A673 (cell line): ENCODE measurements around the gene TYW5. TPM values are rescaled to one million over a fixed set of nuclear protein-coding genes. Genes with fewer than 3 reads are reported as not detected.

Source experiments
- BruUV-seq: library from RNA; stranded (reverse); fragments of 400-500 nt; replicated peaks from 2 replicates; lab custom pipeline; 2021; lab: Mats Ljungman, UMichigan
- CTCF ChIA-PET: fragments of 300-600 bp; sonication (Branson Sonifier 250); formaldehyde crosslinking; loops from one replicate; lab custom pipeline; 2022; ENCODE audit warnings: antibody characterized with exemption; lab: Charles Lee
- POLR2A ChIA-PET: fragments of 300-600 bp; sonication (Branson Sonifier 250); formaldehyde crosslinking; loops from one replicate; lab custom pipeline; 2022; ENCODE audit warnings: antibody characterized with exemption; ENCODE audit not compliant: low non-redundant PET; lab: Charles Lee
- DNase-seq: peaks from one replicate; pipeline ENCODE4 v3.0.0-alpha.2; 2015; ENCODE audit warnings: low spot score
- H3K27ac ChIP-seq: fragments of 200-600 bp; sonication (generic); 2 replicates; pipeline ENCODE4 v1.5.1; 2016; ENCODE audit warnings: mixed run types, low read depth, mild to moderate bottlenecking, mixed read lengths, antibody characterized with exemption, low read length; ENCODE audit not compliant: poor library complexity, severe bottlenecking
- H3K27me3 ChIP-seq: fragments of 200-600 bp; sonication (generic); replicated peaks from 2 replicates; pipeline ENCODE4 v1.6.1; 2017; ENCODE audit warnings: mixed run types, low read depth, mild to moderate bottlenecking, mixed read lengths, antibody characterized with exemption, low read length; ENCODE audit not compliant: insufficient read depth, poor library complexity
- H3K36me3 ChIP-seq: fragments of 200-600 bp; sonication (generic); 2 replicates; pipeline ENCODE4 v1.6.1; 2016; ENCODE audit warnings: mixed run types, mild to moderate bottlenecking, mixed read lengths, antibody characterized with exemption, low read length; ENCODE audit not compliant: insufficient read depth, poor library complexity, severe bottlenecking
- H3K4me1 ChIP-seq: fragments of 200-600 bp; sonication (generic); 2 replicates; pipeline ENCODE4 v1.6.1; 2017; ENCODE audit warnings: mixed run types, mild to moderate bottlenecking, mixed read lengths, antibody characterized with exemption, low read length; ENCODE audit not compliant: insufficient read depth, poor library complexity, severe bottlenecking
- H3K4me3 ChIP-seq: fragments of 200-600 bp; sonication (generic); 2 replicates; pipeline ENCODE4 v1.5.1; 2016; ENCODE audit warnings: low read depth, mixed run types, mild to moderate bottlenecking, mixed read lengths, low read length; ENCODE audit not compliant: poor library complexity, severe bottlenecking
- H3K9me3 ChIP-seq: fragments of 200-600 bp; sonication (generic); 2 replicates; pipeline ENCODE4 v1.6.1; 2016; ENCODE audit warnings: mixed run types, low read depth, mild to moderate bottlenecking, mixed read lengths, antibody characterized with exemption, low read length; ENCODE audit not compliant: poor library complexity, severe bottlenecking
- EZH2 ChIP-seq: fragments of 200-600 bp; sonication (generic); IDR thresholded peaks from 2 replicates; pipeline ENCODE4 v1.6.1; 2017; ENCODE audit warnings: borderline replicate concordance, low read depth, mild to moderate bottlenecking, mixed read lengths, antibody characterized with exemption, low read length; ENCODE audit not compliant: poor library complexity, severe bottlenecking
- intact Hi-C: fragments of 100-400 bp; cut with micrococcal nuclease; formaldehyde crosslinking; loops from one replicate; pipeline ENCODE4 v1.10.0; 2022; ENCODE audit not compliant: unreplicated experiment
- total RNA-seq: library from RNA; stranded (reverse); gene quantifications from 2 replicates; pipeline ENCODE4 v1.2.3, GENCODE V29; 2021
- TF ChIP-seq, protein P1 (sequence below): fragments of 300-800, 200-600 bp; sonication (generic); conservative IDR thresholded peaks from 2 replicates; pipeline ENCODE4 v1.5.1; 2017; ENCODE audit warnings: low read depth, mild to moderate bottlenecking, antibody characterized with exemption, low read length, moderate library complexity, mixed read lengths

The TYW5 gene
- total RNA-seq, 1 experiment from 2014 or later: 6.9 TPM

DNA sequence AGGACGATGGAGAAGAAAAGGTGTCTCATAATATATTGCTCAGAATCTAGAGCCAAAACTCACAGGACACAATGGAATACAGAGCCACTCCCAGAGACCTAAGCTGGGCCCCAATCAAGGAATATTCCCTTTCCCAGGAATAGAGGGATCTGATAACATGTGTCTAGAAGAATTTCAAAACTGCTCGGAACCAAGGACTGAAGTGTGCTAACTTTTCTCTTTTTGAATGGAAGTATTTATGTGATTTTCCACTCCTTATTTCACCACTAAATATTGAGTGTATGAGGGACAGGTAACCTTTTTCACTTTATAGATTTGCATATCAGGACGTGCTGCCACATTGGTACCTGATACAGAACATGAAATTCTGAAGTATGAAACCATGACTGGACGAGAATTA is 53.3 kb downstream of the TYW5 start:
- no peaks in the 10 kb centered on the region for H3K36me3 ChIP-seq
- DNase-seq: no peak
- POLR2A ChIA-PET: interaction anchor here (0.5 kb wide), 1 partner anchor 632 kb away, joined by 4 read pairs; no protein-coding TSS in a partner anchor
- H3K27ac ChIP-seq: no peak overlapping the region
- CTCF ChIA-PET: interaction anchor here (0.6 kb wide), 1 partner anchor 38 kb away, joined by 3 read pairs; no protein-coding TSS in a partner anchor
- no peak overlapping the region for H3K4me3 ChIP-seq
- TF ChIP-seq EZH2: no peak
- TF ChIP-seq, protein P1, sequence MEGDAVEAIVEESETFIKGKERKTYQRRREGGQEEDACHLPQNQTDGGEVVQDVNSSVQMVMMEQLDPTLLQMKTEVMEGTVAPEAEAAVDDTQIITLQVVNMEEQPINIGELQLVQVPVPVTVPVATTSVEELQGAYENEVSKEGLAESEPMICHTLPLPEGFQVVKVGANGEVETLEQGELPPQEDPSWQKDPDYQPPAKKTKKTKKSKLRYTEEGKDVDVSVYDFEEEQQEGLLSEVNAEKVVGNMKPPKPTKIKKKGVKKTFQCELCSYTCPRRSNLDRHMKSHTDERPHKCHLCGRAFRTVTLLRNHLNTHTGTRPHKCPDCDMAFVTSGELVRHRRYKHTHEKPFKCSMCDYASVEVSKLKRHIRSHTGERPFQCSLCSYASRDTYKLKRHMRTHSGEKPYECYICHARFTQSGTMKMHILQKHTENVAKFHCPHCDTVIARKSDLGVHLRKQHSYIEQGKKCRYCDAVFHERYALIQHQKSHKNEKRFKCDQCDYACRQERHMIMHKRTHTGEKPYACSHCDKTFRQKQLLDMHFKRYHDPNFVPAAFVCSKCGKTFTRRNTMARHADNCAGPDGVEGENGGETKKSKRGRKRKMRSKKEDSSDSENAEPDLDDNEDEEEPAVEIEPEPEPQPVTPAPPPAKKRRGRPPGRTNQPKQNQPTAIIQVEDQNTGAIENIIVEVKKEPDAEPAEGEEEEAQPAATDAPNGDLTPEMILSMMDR: no peak
- no TSS peak for BruUV-seq
- intact Hi-C loops: no loop called here
- no peaks in the 10 kb centered on the region for H3K27me3 ChIP-seq
- H3K4me1 ChIP-seq: no peaks in the 10 kb centered on the region
- H3K9me3 ChIP-seq: no peaks in the 10 kb centered on the region

DNA sequence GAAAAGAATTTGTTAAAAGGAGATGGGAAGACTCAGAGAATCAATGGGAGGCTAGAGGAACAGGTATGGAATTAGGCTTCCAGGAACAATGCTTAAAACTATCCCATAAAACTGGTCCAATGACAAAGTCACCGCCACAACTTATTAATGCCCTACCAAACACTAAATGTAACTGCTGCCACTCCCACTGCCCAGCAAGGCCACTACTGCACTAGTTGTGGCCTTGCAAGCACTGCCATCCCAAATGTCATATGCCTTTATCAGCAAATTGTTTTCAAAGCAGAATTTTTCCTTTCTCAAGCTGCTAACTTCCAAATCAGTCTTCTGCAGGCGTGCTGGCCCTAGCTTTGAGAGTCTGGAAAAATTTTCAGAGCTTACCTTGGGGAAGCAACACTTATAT is 58.7 kb downstream of the TYW5 start:
- intact Hi-C loops: no loop called here
- TF ChIP-seq, protein P1: no peak
- TF ChIP-seq EZH2: no peak
- Histone ChIP-seq H3K27ac (no peak overlapping the region), H3K4me3 (no peak overlapping the region), H3K27me3 (no peaks in the 10 kb centered on the region), H3K4me1 (peaks cover 7% of the 10 kb centered on the region), H3K36me3 (no peaks in the 10 kb centered on the region), H3K9me3 (no peaks in the 10 kb centered on the region)
- no peak for DNase-seq
- CTCF ChIA-PET: no interaction called here
- POLR2A ChIA-PET: no interaction called here
- no TSS peak for BruUV-seq

DNA sequence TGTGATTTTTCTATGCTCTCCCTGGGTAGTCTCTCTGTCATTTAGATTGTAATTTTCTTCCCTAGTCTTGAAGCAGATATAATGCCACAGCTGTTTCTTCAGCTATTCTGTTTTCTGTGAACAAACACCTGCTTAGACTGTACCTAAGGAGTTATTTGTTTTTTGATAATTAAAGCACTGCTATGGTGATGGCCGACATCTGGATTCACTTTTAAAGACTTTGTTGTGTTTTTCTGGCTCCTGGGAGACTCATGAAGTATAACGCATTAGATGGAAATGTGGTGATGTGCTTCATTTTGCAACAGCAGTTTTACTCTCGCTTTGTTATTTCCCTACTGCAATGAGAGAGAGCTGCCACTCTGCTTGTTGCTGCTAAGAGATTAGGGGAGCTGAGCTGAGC is 59.9 kb downstream of the TYW5 start:
- Histone ChIP-seq H3K4me1 (peaks cover 7% of the 10 kb centered on the region), H3K27ac (no peak overlapping the region), H3K4me3 (no peak overlapping the region), H3K36me3 (no peaks in the 10 kb centered on the region), H3K27me3 (no peaks in the 10 kb centered on the region), H3K9me3 (no peaks in the 10 kb centered on the region)
- TF ChIP-seq, protein P1: no peak
- TF ChIP-seq EZH2: no peak
- CTCF ChIA-PET: no interaction called here
- intact Hi-C loops: no loop called here
- POLR2A ChIA-PET: no interaction called here
- no peak for DNase-seq
- BruUV-seq: no TSS peak
